WTC11 (cell line): ENCODE measurements around the gene XIRP2. TPM values are rescaled to one million over a fixed set of nuclear protein-coding genes. Genes with fewer than 3 reads are reported as not detected.

ENCODE experiments used
- ATAC-seq: fragments of 200-7000 bp; cut with Tn5 transposase; 2 replicates; pipeline ENCODE4 v1.10.0; 2021; ENCODE audit warnings: mild to moderate bottlenecking, moderate library complexity
- CTCF ChIA-PET: fragments of 300-600 bp; sonication (Branson Sonifier 250); formaldehyde crosslinking; loops from one replicate; lab custom pipeline; 2021; ENCODE audit warnings: antibody characterized with exemption; lab: Charles Lee
- POLR2A ChIA-PET: fragments of 350-600 bp; sonication (Branson Sonifier 250); formaldehyde crosslinking; loops from one replicate; lab custom pipeline; 2021; ENCODE audit warnings: antibody characterized with exemption; lab: Charles Lee
- DNase-seq: peaks from one replicate; pipeline ENCODE4 v3.0.0; 2021; ENCODE audit warnings: low spot score
- H3K27ac Mint-ChIP-seq: 2 replicates; pipeline ENCODE4 v1.8.0; 2021; ENCODE audit warnings: mixed read lengths
- H3K27me3 Mint-ChIP-seq: 2 replicates; pipeline ENCODE4 v1.8.0; 2021; ENCODE audit warnings: low read depth, mild to moderate bottlenecking, moderate library complexity, mixed read lengths
- H3K36me3 Mint-ChIP-seq: 2 replicates; pipeline ENCODE4 v1.8.0; 2021; ENCODE audit warnings: mixed read lengths
- H3K4me1 Mint-ChIP-seq: 2 replicates; pipeline ENCODE4 v1.8.0; 2022; ENCODE audit warnings: mixed read lengths
- H3K4me3 Mint-ChIP-seq: 2 replicates; pipeline ENCODE4 v1.8.0; 2021; ENCODE audit warnings: mild to moderate bottlenecking, moderate library complexity, mixed read lengths
- H3K9me3 Mint-ChIP-seq: 2 replicates; pipeline ENCODE4 v1.8.0; 2021; ENCODE audit warnings: mixed read lengths
- EMX1 ChIP-seq: fragments of 250-450 bp; sonication (Bioruptor Pico); IDR thresholded peaks from 2 replicates; pipeline ENCODE4 v1.8.0; 2021; ENCODE audit warnings: mild to moderate bottlenecking
- ESRRA ChIP-seq: sonication (generic); formaldehyde crosslinking; IDR thresholded peaks from 2 replicates; pipeline ENCODE4 v1.8.1; 2022; ENCODE audit warnings: mild to moderate bottlenecking, missing genetic modification reagents, borderline replicate concordance
- FOXP1 ChIP-seq: sonication (generic); formaldehyde crosslinking; IDR thresholded peaks from 2 replicates; pipeline ENCODE4 v1.8.0; 2022; ENCODE audit warnings: missing genetic modification reagents, mild to moderate bottlenecking, moderate library complexity, borderline replicate concordance
- JAZF1 ChIP-seq: fragments of 250-450 bp; sonication (Bioruptor Pico); IDR thresholded peaks from 2 replicates; pipeline ENCODE4 v1.9.0; 2021; ENCODE audit warnings: moderate library complexity, mild to moderate bottlenecking, inconsistent platforms
- KAT7 ChIP-seq: sonication (generic); formaldehyde crosslinking; IDR thresholded peaks from 2 replicates; pipeline ENCODE4 v1.8.1; 2023; ENCODE audit warnings: missing genetic modification reagents, mild to moderate bottlenecking, borderline replicate concordance
- NFYB ChIP-seq: sonication (generic); formaldehyde crosslinking; conservative IDR thresholded peaks from 2 replicates; pipeline ENCODE4 v1.8.0; 2022; ENCODE audit warnings: low read depth, missing genetic modification reagents
- TCF7 ChIP-seq: sonication (generic); formaldehyde crosslinking; IDR thresholded peaks from 2 replicates; pipeline ENCODE4 v1.8.0; 2022; ENCODE audit warnings: mild to moderate bottlenecking, low read depth, missing genetic modification reagents, moderate library complexity
- total RNA-seq: library from RNA; stranded (reverse); gene quantifications from 3 replicates; pipeline ENCODE4 v1.2.3, GENCODE V29; 2021
- TF ChIP-seq, protein P1 (sequence below): fragments of 250-450 bp; sonication (Bioruptor Pico); IDR thresholded peaks from 2 replicates; pipeline ENCODE4 v1.9.0; 2021; ENCODE audit warnings: moderate library complexity, mild to moderate bottlenecking, inconsistent platforms, borderline replicate concordance
- TF ChIP-seq, protein P2 (sequence below): sonication (generic); formaldehyde crosslinking; IDR thresholded peaks from 2 replicates; pipeline ENCODE4 v1.8.0; 2022; ENCODE audit warnings: mild to moderate bottlenecking, missing genetic modification reagents
- TF ChIP-seq, protein P3 (sequence below): fragments of 250-450 bp; sonication (Bioruptor Pico); conservative IDR thresholded peaks from 2 replicates; pipeline ENCODE4 v1.9.0; 2021; ENCODE audit warnings: mild to moderate bottlenecking
- TF ChIP-seq, protein P4 (sequence below): sonication (generic); formaldehyde crosslinking; IDR thresholded peaks from 2 replicates; pipeline ENCODE4 v1.8.0; 2023; ENCODE audit warnings: missing genetic modification reagents
- TF ChIP-seq, protein P5 (sequence below): sonication (generic); formaldehyde crosslinking; IDR thresholded peaks from 2 replicates; pipeline ENCODE4 v1.8.0; 2023; ENCODE audit warnings: missing genetic modification reagents, mild to moderate bottlenecking, borderline replicate concordance
- TF ChIP-seq, protein P6 (sequence below): fragments of 250-450 bp; sonication (Bioruptor Pico); IDR thresholded peaks from 2 replicates; pipeline ENCODE4 v1.9.0; 2021; ENCODE audit warnings: mild to moderate bottlenecking

The XIRP2 gene
- total RNA-seq, 1 experiment from 2014 or later, result 0.87 TPM

DNA sequence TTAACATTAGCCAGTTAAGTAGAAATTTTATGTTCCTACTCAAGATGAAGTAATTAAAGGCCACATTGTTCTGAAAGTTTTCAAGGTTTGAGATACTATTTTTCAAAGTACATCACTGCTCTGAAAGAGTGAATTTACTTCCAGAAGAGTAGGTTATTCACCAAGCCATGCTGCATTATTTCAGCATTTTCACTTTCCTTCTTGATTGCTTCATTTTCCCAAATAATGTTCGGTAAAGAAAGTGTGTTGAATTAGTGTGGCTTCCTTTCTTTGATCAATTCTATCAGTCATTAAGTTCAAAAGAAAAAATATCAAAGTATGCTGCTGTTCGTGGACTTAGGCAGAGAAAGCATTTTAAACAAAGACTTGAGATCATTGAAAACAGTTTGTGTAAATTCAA is 310.3 kb downstream of the XIRP2 start (continued):
- TF ChIP-seq, protein P1, sequence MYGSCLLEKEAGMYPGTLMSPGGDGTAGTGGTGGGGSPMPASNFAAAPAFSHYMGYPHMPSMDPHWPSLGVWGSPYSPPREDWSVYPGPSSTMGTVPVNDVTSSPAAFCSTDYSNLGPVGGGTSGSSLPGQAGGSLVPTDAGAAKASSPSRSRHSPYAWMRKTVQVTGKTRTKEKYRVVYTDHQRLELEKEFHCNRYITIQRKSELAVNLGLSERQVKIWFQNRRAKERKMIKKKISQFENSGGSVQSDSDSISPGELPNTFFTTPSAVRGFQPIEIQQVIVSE (CRISPR knock-in tag), result no peak
- TF ChIP-seq, protein P2, sequence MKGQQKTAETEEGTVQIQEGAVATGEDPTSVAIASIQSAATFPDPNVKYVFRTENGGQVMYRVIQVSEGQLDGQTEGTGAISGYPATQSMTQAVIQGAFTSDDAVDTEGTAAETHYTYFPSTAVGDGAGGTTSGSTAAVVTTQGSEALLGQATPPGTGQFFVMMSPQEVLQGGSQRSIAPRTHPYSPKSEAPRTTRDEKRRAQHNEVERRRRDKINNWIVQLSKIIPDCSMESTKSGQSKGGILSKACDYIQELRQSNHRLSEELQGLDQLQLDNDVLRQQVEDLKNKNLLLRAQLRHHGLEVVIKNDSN (CRISPR knock-in tag), result no peak
- no peak for TF ChIP-seq NFYB (CRISPR knock-in tag)
- TF ChIP-seq EMX1 (CRISPR knock-in tag), result no peak
- no peak for TF ChIP-seq ESRRA (CRISPR knock-in tag)
- TF ChIP-seq KAT7 (CRISPR knock-in tag), result no peak
- TF ChIP-seq, protein P3, sequence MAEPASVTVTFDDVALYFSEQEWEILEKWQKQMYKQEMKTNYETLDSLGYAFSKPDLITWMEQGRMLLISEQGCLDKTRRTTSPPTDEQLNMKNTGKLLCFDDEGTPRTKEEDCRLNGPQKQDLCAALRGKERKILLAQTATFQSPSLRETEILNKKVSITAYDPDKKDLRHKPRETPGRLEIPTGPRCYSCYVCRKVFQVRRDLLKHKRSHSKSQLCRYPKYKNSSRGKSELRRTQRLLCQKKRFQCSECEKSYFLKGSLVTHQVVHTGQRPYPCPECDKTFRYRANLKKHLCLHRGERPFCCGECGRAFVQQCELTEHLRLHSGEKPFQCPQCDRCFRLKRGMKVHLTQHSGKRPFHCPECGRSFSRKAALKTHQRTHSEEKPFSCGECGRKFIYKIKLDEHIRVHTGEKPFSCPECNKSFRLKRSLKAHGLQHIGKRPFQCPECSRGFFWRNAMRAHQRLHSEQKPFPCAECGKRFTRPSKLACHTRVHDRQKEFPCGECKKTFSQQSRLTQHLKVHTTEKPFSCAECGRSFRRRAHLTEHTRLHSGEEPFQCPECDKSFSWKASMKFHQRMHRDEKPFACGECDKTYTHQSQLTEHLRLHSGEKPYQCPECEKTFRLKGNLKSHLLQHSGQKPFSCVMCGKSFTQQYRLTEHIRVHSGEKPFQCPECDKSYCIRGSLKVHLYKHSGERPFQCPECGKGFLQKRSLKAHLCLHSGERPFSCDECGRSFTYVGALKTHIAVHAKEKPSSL (CRISPR knock-in tag), result no peak

DNA sequence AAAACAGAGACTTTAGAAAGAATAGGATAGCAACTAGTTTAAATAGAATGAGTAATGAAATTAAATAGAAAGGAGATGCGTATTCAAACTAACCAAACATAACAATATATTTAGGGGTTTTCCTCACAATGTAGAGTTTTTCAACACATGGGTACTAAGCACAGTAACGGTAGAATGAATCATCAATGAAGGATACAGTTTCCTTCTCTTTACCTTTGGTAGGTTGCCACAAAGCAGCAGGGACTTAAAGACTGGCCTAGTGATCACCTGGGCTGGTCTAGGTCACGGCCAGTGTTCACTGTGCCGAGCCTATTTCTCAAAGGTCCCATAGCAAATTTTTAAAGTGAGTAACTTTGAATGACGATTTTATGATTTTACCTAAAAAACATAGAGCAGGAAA is 311.7 kb downstream of the XIRP2 start:
- ChIA-PET CTCF (interaction anchor here (1.0 to 1.1 kb wide), 2 partner anchors 10 to 11 kb away, joined by 4 to 6 read pairs; no protein-coding TSS in a partner anchor), POLR2A (no interaction called here)
- TF ChIP-seq, protein P4, sequence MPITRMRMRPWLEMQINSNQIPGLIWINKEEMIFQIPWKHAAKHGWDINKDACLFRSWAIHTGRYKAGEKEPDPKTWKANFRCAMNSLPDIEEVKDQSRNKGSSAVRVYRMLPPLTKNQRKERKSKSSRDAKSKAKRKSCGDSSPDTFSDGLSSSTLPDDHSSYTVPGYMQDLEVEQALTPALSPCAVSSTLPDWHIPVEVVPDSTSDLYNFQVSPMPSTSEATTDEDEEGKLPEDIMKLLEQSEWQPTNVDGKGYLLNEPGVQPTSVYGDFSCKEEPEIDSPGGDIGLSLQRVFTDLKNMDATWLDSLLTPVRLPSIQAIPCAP (CRISPR knock-in tag), result no peak
- Mint-ChIP-seq H3K4me3 (no peak overlapping the region), H3K4me1 (no peaks in the 10 kb centered on the region), H3K27me3 (no peaks in the 10 kb centered on the region), H3K36me3 (no peaks in the 10 kb centered on the region), H3K27ac (no peak overlapping the region), H3K9me3 (no peaks in the 10 kb centered on the region)
- DNase-seq, result no peak
- ATAC-seq, result no peak

DNA sequence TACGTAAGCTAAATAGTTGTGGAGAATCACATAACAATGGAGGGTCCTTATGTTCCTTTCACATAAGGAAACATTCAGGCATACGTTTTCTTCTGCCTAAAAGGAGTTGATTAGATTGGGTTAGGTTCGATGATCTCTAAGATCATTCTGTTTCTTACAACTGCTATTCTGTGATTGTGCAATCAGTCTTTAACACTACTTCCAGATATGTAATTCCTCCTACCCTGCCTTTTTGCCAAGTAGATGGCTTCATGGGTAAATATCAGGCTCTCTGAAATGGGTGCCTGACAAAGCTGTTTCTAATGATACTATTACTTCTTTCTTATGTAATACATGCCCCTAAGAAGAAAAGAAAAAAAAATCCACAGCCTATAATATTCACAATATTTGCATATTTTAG is 321.5 kb downstream of the XIRP2 start:
- H3K9me3 Mint-ChIP-seq, result no peaks in the 10 kb centered on the region
- H3K27me3 Mint-ChIP-seq, result no peaks in the 10 kb centered on the region
- H3K36me3 Mint-ChIP-seq, result no peaks in the 10 kb centered on the region
- POLR2A ChIA-PET, result no interaction called here
- no peak overlapping the region for H3K4me3 Mint-ChIP-seq
- TF ChIP-seq TCF7 (CRISPR knock-in tag) (no peak), FOXP1 (CRISPR knock-in tag) (no peak), JAZF1 (CRISPR knock-in tag) (no peak)
- TF ChIP-seq, protein P3 (CRISPR knock-in tag), result no peak
- TF ChIP-seq, protein P1 (CRISPR knock-in tag), result no peak
- TF ChIP-seq, protein P5, sequence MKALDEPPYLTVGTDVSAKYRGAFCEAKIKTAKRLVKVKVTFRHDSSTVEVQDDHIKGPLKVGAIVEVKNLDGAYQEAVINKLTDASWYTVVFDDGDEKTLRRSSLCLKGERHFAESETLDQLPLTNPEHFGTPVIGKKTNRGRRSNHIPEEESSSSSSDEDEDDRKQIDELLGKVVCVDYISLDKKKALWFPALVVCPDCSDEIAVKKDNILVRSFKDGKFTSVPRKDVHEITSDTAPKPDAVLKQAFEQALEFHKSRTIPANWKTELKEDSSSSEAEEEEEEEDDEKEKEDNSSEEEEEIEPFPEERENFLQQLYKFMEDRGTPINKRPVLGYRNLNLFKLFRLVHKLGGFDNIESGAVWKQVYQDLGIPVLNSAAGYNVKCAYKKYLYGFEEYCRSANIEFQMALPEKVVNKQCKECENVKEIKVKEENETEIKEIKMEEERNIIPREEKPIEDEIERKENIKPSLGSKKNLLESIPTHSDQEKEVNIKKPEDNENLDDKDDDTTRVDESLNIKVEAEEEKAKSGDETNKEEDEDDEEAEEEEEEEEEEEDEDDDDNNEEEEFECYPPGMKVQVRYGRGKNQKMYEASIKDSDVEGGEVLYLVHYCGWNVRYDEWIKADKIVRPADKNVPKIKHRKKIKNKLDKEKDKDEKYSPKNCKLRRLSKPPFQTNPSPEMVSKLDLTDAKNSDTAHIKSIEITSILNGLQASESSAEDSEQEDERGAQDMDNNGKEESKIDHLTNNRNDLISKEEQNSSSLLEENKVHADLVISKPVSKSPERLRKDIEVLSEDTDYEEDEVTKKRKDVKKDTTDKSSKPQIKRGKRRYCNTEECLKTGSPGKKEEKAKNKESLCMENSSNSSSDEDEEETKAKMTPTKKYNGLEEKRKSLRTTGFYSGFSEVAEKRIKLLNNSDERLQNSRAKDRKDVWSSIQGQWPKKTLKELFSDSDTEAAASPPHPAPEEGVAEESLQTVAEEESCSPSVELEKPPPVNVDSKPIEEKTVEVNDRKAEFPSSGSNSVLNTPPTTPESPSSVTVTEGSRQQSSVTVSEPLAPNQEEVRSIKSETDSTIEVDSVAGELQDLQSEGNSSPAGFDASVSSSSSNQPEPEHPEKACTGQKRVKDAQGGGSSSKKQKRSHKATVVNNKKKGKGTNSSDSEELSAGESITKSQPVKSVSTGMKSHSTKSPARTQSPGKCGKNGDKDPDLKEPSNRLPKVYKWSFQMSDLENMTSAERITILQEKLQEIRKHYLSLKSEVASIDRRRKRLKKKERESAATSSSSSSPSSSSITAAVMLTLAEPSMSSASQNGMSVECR (CRISPR knock-in tag), result no peak
- TF ChIP-seq, protein P6, sequence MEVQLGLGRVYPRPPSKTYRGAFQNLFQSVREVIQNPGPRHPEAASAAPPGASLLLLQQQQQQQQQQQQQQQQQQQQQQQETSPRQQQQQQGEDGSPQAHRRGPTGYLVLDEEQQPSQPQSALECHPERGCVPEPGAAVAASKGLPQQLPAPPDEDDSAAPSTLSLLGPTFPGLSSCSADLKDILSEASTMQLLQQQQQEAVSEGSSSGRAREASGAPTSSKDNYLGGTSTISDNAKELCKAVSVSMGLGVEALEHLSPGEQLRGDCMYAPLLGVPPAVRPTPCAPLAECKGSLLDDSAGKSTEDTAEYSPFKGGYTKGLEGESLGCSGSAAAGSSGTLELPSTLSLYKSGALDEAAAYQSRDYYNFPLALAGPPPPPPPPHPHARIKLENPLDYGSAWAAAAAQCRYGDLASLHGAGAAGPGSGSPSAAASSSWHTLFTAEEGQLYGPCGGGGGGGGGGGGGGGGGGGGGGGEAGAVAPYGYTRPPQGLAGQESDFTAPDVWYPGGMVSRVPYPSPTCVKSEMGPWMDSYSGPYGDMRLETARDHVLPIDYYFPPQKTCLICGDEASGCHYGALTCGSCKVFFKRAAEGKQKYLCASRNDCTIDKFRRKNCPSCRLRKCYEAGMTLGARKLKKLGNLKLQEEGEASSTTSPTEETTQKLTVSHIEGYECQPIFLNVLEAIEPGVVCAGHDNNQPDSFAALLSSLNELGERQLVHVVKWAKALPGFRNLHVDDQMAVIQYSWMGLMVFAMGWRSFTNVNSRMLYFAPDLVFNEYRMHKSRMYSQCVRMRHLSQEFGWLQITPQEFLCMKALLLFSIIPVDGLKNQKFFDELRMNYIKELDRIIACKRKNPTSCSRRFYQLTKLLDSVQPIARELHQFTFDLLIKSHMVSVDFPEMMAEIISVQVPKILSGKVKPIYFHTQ (CRISPR knock-in tag), result no peak
- ATAC-seq (peak; percentile 50), DNase-seq (no peak)
- no peak overlapping the region for H3K27ac Mint-ChIP-seq
- CTCF ChIA-PET, result interaction anchor here (1.5 to 2.1 kb wide), 3 partner anchors 10 to 908 kb away, joined by 4 to 9 read pairs (median 6); no protein-coding TSS in a partner anchor
- H3K4me1 Mint-ChIP-seq, result peaks cover 10% of the 10 kb centered on the region
